NCI-H1436 treated with DMSO at 0.1 percent for 48 hours (cell line): ENCODE results near the gene HS3ST3B1.

Experiments used
- DNase-seq: peaks from one replicate; lab custom pipeline; 2025; lab: John Stamatoyannopoulos, UW

Gene HS3ST3B1

DNA sequence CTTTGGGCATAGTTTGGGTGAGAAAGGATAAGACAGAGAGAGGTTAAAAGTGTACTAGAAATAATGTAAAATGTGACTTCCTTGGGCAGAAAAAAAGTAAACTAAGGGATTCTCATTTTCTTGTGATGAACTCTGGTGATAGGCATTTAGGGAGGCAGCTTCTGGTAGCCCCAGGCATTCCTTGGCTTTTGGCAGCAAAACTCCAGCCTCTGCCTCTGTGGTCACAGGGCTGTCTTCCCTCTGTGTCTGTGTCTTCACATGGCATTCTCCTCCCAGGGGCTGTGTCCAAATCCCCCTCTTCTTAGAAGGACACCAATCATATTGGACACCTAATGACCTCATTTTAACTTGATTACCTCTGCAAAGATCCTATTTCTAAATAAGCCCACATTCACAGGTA lies 54.7 kb downstream of the HS3ST3B1 start:
- DNase-seq = no peak

DNA sequence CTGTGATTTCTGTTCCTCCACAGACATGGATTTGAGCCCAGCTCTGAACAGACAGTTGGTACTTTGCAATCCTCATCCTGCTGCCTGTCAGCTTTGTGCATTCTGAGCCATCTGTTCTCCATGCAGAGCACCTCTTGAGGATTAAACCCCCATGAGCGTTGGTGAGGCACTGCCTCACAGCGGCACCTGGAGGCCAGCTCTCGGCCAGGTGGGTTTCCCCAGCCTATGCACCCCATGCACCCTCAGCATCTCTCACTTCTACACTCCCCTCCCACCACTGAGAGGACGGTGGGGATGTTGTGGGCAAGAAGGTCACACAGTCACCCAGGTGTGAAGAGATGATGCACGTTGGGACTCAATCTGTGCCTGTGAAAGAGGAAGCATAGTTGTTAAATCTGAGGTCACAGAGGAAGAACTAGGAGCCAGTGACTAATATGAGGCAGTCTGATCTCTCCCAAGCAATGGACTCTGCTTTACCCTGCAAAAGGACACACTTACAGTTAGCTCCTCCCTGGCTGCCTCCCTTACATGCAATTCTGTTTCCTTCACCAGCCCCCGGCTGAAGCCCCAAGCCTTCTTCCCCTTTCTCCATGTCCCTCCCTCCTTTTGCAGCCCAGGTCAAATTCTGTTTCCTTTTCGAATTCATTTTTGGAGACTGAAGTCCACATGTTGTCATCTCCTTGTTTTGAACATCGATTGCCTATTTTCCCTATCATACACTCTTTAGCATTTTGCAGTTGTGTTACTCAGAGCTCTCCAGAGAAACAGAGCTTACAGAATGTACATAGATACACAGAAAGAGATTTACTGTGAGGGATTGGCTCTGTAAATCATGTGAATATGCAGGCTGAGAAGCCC lies 58.5 kb downstream of the HS3ST3B1 start:
- DNase-seq = no peak

DNA sequence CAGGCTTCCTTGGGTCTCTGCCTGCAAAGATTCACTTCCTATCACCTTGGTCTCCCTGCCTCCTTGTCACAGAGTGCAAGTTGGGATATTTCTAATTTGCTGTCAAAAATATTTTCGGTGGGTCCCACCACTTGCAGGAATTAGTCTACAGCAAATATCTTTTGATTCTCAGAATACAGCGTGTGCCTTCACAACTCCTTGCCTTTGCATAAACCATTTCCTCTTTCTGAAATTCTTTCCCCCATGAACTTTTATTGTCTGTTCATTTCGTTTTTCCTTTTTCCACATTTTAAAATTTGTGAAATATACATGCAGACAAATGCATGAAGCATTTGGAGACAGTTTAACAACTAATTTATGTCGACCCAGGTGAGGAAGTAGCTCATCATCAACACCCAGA lies 60.0 kb downstream of the HS3ST3B1 start:
- DNase-seq = no peak

DNA sequence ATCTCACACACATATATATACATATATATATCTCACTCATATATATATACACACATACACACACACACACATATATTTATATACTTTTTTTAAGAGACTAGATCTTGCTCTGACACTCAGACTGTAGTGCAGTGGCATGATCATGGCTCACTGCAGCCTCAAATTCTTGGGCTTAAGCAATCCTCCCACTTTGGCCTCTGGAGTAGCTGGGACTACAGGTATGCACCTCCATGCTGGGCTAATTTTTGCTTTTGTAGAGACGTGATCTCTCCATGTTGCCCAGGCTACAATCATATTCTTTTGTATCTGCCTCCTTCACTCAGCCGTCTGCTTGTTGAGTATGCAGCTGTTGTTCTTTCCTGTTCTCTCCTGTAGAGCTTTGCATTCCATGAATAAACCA lies 60.6 kb downstream of the HS3ST3B1 start:
- DNase-seq = no peak

DNA sequence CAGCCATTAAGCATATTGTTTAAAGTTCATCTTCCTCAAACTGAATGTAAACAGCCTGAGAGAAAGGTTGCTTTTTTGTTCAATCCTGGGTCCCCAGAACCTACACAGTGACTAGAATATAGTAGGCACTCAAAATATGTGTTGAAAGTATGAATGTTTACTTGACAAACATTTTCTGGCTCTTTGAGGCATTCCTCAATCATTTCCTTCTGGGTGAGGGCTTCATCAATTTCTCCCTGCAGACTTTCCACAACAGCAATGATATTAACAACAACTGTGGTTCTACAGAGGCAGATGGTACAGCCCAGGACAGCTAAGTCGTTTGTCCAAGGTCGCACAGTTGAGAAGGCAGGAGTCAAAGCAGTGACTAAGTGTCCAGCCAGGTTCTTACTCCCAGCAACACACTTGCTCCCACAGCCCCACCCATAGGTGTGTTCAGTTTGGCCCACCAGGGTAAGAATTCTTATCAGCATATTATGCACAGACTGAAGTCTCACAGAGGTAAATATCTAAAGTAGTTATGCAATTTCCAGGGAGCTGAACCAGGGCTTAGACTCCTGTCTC lies 61.1 kb downstream of the HS3ST3B1 start:
- no peak for DNase-seq

DNA sequence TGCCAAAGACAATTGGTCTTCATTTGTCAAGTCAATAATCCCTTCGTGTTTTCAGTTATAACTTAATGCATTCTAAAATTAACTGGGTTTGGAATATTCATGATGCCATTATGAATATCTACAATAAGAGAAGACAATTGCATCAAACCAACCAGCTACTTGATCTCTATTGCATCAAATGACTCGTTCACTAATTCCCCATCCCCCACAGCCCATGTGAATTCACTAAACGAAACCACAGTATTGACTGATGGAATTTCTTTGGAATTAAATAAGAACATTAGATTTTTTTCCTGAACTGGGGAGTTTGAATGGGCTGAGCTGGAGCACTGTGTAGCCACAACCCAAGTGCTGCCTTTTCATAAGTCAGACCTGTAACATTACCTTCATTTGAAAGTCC lies 65.3 kb downstream of the HS3ST3B1 start:
- DNase-seq = no peak

DNA sequence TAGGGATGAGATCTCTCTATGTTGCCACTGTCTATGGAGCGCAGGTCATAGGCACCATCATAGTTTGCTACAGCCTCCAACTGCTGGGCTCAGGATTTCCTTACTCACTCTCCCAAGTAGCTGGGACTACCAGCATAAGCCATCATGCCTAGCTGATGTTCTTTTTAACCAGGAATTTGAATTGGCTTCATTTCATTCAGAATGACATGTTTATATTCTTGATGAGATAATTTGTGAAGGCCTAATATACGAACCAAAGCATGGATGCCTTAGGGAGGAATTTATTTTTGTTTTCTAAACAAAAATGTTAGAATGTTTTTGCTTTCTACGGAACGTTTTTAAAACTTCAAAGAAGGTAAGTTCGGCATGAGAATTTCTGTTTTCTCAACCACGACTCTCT lies 71.6 kb downstream of the HS3ST3B1 start:
- no peak for DNase-seq

DNA sequence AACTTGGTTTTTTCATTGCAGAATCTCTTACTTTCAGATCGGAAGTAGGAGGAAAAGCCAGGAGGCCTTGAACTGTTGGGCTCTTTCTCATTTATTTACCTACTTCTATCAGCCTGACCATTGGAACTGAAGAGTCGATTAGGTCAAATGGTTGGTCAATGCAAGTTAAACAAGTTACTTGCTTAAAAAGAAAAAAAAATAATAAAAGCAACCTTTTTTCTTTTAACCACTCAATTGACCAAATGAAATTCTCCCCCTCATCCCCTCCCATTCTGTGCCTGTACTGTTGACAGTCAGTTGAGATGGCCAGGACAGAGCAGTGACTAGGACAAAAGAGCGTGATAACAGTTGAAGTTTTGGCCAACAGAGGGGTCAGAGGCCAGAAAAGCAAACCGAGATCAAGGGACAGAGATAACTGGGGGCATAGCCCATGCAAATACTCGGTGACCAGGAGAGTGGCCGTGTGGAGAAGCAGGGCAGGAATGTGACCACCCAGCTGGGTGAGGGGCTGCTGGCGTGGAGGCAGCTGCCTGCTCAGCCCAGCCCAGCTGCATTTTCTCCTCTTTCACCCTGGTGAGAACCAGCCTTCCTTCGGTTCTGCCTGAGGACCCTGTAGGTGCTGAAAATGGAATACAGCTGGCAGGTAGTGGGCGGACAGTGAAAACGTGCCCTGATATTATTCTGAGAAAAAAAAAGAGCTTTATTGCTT lies 72.2 kb downstream of the HS3ST3B1 start:
- DNase-seq = no peak

DNA sequence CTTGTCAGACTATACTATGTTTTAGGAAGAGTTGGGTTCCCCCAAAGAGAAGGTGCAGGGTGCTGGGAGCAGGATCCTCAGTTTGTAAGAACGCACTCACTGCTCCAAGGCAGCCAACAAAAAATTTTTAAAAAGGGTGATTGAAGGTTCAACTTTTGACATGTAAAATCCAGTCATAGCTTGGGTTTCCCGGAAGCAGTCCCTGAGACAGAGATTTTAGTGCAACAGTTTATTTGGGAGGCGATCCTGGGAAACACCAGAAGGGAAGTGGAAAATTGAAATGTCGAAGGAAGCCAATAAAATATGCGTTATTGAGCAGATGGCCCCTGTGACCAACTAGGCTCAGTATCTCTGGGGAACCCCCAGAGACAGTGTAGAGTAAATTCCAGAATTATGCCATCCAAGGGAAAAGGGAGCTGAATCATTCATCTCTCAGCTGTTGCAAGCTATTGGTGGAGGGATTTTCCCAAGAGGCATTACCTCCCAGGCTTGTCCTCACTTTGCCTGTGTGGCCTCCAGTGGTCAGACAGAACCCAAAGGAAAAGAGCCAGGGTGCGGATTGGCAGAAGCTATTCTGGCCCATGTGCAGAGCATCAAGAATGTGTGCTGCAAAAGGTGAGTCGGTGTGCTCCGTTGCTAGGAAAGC lies 72.9 kb downstream of the HS3ST3B1 start:
- no peak for DNase-seq

DNA sequence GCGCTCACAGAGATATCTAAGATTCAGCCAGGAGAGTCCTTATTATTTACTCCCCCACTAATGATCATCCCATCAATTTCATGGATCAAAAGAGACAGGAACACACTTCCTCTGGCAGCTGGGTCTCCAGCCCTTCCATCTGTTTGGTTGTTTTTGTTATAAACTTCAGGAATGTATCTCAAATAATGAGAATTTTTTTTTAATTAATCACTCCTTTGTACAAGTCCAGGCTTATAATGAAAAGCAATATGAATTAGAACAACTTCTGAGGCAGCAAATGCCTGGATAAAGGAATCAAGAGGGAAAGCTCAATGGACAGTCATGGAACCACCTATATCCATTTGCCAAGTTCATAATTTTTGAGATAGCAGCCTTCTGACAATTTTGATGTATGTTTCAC lies 73.4 kb downstream of the HS3ST3B1 start:
- no peak for DNase-seq

DNA sequence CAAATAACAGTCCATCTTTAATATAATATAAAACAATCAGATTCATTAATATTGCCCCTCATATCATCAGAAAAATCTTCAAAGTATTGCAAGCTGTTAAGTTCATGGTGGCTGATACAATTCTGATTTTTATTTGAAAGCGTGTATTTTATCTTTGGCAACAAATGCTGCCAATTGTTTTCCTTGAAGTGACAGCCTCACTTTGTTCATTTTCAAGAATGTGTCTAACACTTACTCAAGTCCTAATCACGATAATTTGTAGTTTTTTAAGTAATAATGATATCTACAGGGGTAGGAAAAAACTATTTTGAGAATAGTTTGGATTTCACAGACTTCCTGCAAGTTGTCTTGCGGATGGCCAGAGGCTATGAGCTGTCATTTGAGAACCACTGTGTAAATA lies 75.8 kb downstream of the HS3ST3B1 start:
- DNase-seq = no peak

DNA sequence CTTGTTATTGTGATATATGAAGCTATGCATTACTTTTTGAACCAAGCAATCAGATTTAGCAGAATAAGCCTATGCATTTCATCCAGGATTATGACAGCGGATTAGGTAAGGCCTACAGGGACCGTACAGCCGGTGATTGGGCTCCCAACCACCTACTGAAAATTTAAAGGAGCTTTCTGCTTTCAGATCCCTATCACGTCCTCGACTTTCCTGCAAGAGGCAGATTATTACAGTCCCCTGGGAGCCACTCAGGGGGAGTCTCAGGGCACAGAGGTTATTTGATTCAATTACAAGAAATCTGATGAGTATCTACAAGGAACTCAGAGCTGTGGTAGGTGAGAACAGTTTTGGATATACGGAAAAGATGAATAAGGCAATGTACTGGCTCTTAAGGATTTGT lies 80.7 kb downstream of the HS3ST3B1 start:
- no peak for DNase-seq

DNA sequence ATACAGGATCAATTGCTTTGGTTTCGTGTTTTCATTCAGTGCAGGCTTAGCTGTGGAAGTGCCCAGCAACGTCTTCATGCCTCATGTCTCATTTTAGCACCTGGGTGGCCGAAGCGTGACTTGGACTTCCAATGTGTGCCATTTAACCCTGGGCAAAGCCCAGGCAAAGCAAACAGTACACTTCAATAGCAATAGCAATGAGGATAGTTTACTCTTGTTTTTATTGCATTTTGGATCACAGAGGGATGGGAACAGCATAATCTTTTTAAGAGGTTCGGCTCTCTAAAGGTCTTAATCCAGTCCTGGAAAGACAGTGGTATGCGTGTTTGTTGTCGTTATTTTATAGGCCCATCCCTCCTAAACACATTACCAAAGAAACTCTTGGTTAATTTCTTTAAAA lies 86.2 kb downstream of the HS3ST3B1 start:
- no peak for DNase-seq

DNA sequence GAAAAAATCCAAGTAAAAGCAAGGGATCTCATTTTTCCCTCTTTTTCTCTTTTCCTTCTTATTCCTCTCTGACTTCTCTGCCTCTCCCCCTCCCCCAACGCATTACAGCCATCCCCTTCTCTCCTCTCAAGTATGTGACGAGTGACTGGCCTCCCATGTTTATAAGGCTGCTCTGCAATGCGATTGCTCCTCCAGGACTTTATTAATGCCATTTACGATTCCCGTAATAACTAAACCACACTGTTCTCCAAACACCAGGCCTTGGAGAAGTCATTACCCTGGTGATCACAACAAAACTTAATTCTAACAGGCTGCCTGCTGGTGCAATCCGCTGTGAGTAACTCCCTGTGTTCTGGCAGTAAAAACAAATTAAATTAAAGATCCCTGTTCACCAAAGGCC lies 88.8 kb downstream of the HS3ST3B1 start:
- no peak for DNase-seq

DNA sequence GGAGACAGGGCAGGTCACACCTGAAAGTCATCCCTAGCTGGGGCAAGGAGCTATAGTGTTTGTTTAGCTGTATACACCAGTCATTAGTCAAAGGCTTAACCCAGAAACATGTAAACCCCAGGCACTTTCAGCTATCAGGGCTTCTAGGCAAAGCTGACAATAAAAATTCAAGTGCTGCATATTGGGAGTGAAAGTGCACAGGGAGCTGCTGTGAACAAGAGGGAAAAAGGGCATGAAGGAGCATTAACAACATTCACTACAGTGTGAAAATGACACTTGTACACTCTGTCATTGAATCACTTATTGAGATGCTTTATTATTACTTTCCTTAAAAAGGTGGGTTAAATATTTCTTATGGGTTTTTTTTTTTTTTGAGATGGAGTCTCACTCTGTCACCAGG lies 92.8 kb downstream of the HS3ST3B1 start:
- no peak for DNase-seq

DNA sequence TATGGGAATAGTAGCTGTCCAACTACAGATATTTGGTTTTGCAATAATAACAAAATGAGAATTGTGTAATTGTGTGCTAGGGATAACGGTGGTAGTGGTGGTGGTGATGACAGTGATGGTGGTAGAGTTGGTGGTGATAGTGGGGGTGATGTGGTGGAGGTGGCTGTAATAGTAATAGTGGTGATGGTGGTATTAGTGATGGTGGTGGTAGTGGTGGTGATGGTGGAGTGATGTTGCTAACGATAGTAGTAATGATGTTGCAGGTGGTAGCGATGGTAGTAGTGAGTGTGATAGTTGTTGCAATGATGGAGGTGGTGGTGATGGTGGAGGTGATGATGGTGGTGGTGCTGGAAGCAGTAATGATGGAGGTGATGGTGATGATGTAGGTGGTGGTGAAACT lies 94.4 kb downstream of the HS3ST3B1 start:
- no peak for DNase-seq

DNA sequence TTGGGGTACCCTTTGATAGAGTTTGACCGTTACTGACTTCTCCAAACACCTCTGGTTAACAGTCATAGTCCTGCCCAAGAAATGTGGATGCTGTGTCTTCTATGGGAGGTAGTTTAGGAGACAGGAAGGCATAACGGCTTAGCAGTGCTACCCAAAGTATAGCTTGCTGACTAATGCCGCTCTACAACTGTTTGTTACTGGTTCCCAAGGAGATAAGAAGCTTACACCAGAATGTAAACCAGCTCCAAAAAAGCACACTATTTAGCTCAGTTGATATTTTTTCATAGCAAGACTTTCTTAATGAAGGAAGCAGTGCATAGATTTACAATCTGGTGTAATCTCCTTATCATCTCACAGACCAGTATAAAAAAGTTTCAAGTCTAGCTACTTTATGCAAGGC lies 95.7 kb downstream of the HS3ST3B1 start:
- no peak for DNase-seq

DNA sequence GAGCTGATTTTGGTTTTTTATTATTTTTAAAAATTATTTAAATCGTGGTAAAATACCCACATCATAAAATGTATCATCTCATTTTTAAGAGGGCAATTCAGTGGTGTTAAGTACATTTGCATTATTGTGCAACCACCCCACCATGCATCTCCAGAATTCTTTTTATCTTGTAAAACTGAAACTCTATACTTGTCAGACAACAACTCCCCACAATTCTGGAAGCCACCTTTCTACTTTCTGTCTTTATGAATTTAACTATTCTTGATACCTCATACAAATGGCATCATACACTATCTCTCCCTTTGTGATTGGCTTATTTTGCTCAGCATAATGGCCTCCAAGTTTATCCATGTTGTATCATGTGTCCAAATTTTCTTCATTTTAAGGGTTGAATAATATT lies 97.9 kb downstream of the HS3ST3B1 start:
- DNase-seq = no peak
